GM04504 (cell line): ENCODE data around the gene SAE1.
A peak's percentile ranks its signal among the peaks of the same experiment; 100 is the strongest.
"Not testable (repeated sequence)": the region's sequence is repeated elsewhere in the genome, so short reads cannot be mapped to it uniquely, and the experiment has no call there.

Experiments used
- DNase-seq: peaks from one replicate; pipeline ENCODE4 v3.0.0-alpha.2; 2012; ENCODE audit warnings: low read depth

The SAE1 gene

GRCh38 chr19:47240996-47241918 is 110.6 kb downstream of the SAE1 start:
- DNase-seq = no peak

- no peak for DNase-seq
Observed at GRCh38 chr19:47241919-47242577, 111.4 kb downstream of the SAE1 start.

- DNase-seq = no peak
Observed at GRCh38 chr19:47243364-47243775, 112.7 kb downstream of the SAE1 start.

GRCh38 chr19:47243776-47244547 is 113.3 kb downstream of the SAE1 start:
- peak; percentile 96 for DNase-seq

- DNase-seq = no peak
Observed at GRCh38 chr19:47247308-47247990, 116.8 kb downstream of the SAE1 start.

- DNase-seq = not testable (repeated sequence)
Observed at GRCh38 chr19:47253016-47253415, 122.4 kb downstream of the SAE1 start.

- no peak for DNase-seq
Observed at GRCh38 chr19:47253467-47253881, 122.8 kb downstream of the SAE1 start.

GRCh38 chr19:47253970-47254369 is 123.3 kb downstream of the SAE1 start:
- no peak for DNase-seq

GRCh38 chr19:47255879-47256692 is 125.5 kb downstream of the SAE1 start, which contains the start of gene CCDC9:
CCDC9 (plus strand) TSS chr19:47256525; CDS start chr19:47258401, 1,876 bp downstream.
- peak; percentile 90 for DNase-seq

- peak; percentile 98 for DNase-seq
Observed at GRCh38 chr19:47256693-47257410, 126.2 kb downstream of the SAE1 start.

GRCh38 chr19:47257411-47258169 is 127.0 kb downstream of the SAE1 start:
- DNase-seq = no peak

- DNase-seq = no peak
Observed at GRCh38 chr19:47258434-47258833, 127.8 kb downstream of the SAE1 start.

- no peak for DNase-seq
Observed at GRCh38 chr19:47258895-47259555, 128.4 kb downstream of the SAE1 start.
